OCI-LY1 (cell line): ENCODE measurements around the gene MTOR.
"Not testable (repeated sequence)": the region's sequence is repeated elsewhere in the genome, so short reads cannot be mapped to it uniquely, and the experiment has no call there.

Experiments
- H2AFZ ChIP-seq: fragments of 200-600 bp; sonication (generic), shearing (Covaris generic); 2 replicates; pipeline ENCODE4 v1.6.0; 2014; ENCODE audit warnings: antibody characterized with exemption, mild to moderate bottlenecking, low read length
- H3F3A ChIP-seq: fragments of 200-600 bp; sonication (generic), shearing (Covaris generic); 2 replicates; pipeline ENCODE4 v1.6.0; 2014; ENCODE audit warnings: mild to moderate bottlenecking, antibody characterized with exemption, low read length, moderate library complexity; ENCODE audit not compliant: insufficient read depth
- H3K27ac ChIP-seq: fragments of 200-600 bp; sonication (generic); 2 replicates; pipeline ENCODE4 v1.5.1; 2014; ENCODE audit warnings: low read length, mixed run types, mild to moderate bottlenecking, low read depth; ENCODE audit not compliant: poor library complexity, severe bottlenecking
- H3K27me3 ChIP-seq: fragments of 200-600 bp; sonication (generic); 2 replicates; pipeline ENCODE4 v1.6.0; 2014; ENCODE audit warnings: antibody characterized with exemption, mild to moderate bottlenecking, low read length, moderate library complexity; ENCODE audit not compliant: insufficient read depth
- H3K36me3 ChIP-seq: fragments of 200-600 bp; sonication (generic); 2 replicates; pipeline ENCODE4 v1.6.1; 2014; ENCODE audit warnings: mild to moderate bottlenecking, antibody characterized with exemption, low read length, moderate library complexity, mixed read lengths; ENCODE audit not compliant: insufficient read depth
- H3K4me1 ChIP-seq: fragments of 200-600 bp; sonication (generic); 2 replicates; pipeline ENCODE4 v1.5.1; 2014; ENCODE audit warnings: mild to moderate bottlenecking, low read length, moderate library complexity; ENCODE audit not compliant: insufficient read depth, severe bottlenecking
- H3K4me2 ChIP-seq: fragments of 200-600 bp; sonication (generic), shearing (Covaris generic); 2 replicates; pipeline ENCODE4 v1.6.1; 2014; ENCODE audit warnings: low read length
- H3K4me3 ChIP-seq: fragments of 200-600 bp; sonication (generic); 2 replicates; pipeline ENCODE4 v1.5.1; 2014; ENCODE audit warnings: low read length, low read depth, mild to moderate bottlenecking, mixed read lengths; ENCODE audit not compliant: poor library complexity, severe bottlenecking
- H3K79me2 ChIP-seq: fragments of 200-600 bp; shearing (Covaris generic); 2 replicates; pipeline ENCODE4 v1.6.1; 2016; ENCODE audit warnings: mixed run types, low read length, mixed read lengths; ENCODE audit not compliant: insufficient read depth
- H3K9ac ChIP-seq: fragments of 200-600 bp; sonication (generic), shearing (Covaris generic); 2 replicates; pipeline ENCODE4 v1.6.1; 2014; ENCODE audit warnings: mild to moderate bottlenecking, low read length, mixed read lengths
- H3K9me2 ChIP-seq: fragments of 200-600 bp; sonication (generic), shearing (Covaris generic); 2 replicates; pipeline ENCODE4 v1.6.1; 2014; ENCODE audit warnings: low read depth, mild to moderate bottlenecking, low read length, mixed read lengths
- H3K9me3 ChIP-seq: fragments of 200-600 bp; shearing (Covaris generic); 2 replicates; pipeline ENCODE4 v1.6.1; 2014; ENCODE audit warnings: low read length, mixed read lengths
- H4K20me1 ChIP-seq: fragments of 200-600 bp; sonication (generic), shearing (Covaris generic); 2 replicates; pipeline ENCODE4 v1.6.0; 2016; ENCODE audit warnings: mild to moderate bottlenecking, low read length; ENCODE audit not compliant: insufficient read depth
- EZH2 ChIP-seq: fragments of 200-600 bp; sonication (generic), shearing (Covaris generic); IDR thresholded peaks from 2 replicates; pipeline ENCODE4 v1.8.0; 2017; ENCODE audit warnings: borderline replicate concordance, mixed run types, mild to moderate bottlenecking, antibody characterized with exemption, low read length, moderate library complexity, mixed read lengths
- TF ChIP-seq, protein P1 (sequence below): fragments of 200-600 bp; sonication (generic), shearing (Covaris generic); IDR thresholded peaks from 2 replicates; pipeline ENCODE4 v1.5.1; 2017; ENCODE audit warnings: mild to moderate bottlenecking, antibody characterized with exemption, low read length, moderate library complexity, mixed read lengths

The MTOR gene

DNA sequence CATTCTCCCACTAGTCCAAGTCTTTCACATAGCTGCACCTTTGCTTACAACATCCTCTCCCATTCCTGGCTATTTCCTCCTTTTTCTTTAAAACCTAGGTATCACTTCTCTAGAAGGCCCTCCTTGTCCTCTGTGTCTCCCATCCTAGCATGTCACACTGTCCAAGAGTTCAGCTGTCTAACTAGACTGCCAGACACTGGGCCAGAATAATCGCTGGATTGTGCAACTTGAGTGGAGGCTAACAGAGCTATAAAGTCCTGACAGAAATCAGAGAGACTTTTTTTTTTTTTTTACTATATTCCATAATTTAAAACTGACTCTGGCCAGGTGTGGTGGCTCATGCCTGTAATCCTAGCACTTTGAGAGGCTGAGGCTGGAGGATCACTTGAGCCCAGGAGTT, 77.4 kb downstream of the MTOR start:
- Histone ChIP-seq H3K4me3 (no peak overlapping the region), H3K36me3 (peaks cover 47% of the 10 kb centered on the region), H4K20me1 (no peaks in the 10 kb centered on the region), H3K27me3 (no peaks in the 10 kb centered on the region), H3K9me2 (no peaks in the 10 kb centered on the region), H3K4me1 (no peaks in the 10 kb centered on the region), H3K79me2 (no peaks in the 10 kb centered on the region), H3K4me2 (no peak overlapping the region), H3K9ac (no peak overlapping the region), H2AFZ (no peak overlapping the region), H3K9me3 (no peaks in the 10 kb centered on the region), H3F3A (no peaks in the 10 kb centered on the region), H3K27ac (no peak overlapping the region)
- TF ChIP-seq, protein P1, sequence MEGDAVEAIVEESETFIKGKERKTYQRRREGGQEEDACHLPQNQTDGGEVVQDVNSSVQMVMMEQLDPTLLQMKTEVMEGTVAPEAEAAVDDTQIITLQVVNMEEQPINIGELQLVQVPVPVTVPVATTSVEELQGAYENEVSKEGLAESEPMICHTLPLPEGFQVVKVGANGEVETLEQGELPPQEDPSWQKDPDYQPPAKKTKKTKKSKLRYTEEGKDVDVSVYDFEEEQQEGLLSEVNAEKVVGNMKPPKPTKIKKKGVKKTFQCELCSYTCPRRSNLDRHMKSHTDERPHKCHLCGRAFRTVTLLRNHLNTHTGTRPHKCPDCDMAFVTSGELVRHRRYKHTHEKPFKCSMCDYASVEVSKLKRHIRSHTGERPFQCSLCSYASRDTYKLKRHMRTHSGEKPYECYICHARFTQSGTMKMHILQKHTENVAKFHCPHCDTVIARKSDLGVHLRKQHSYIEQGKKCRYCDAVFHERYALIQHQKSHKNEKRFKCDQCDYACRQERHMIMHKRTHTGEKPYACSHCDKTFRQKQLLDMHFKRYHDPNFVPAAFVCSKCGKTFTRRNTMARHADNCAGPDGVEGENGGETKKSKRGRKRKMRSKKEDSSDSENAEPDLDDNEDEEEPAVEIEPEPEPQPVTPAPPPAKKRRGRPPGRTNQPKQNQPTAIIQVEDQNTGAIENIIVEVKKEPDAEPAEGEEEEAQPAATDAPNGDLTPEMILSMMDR = no peak
- no peak for TF ChIP-seq EZH2

DNA sequence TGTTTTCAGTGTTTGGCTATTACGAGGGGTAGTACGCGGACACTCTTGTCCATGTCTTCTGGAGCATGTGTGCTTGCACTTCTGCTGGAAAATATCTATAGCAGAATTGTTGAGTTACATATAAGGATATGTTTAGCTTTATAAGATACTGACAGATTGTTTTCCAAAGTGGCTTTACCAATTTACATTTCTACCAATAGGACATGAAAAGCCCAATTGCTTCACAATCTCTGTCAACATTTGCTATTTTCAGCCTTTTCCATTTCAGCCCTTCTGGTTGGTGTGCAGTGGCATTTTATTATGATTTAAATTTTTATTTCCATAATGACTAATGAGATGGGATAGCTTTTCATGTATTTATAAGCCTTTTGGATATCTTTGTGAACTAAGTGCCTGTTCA, 79.5 kb downstream of the MTOR start:
- no peak overlapping the region for H2AFZ ChIP-seq
- TF ChIP-seq EZH2 = no peak
- TF ChIP-seq, protein P1 = no peak
- H3K4me2 ChIP-seq = no peak overlapping the region
- no peaks in the 10 kb centered on the region for H3K9me2 ChIP-seq
- no peak overlapping the region for H3K9ac ChIP-seq
- H4K20me1 ChIP-seq = no peaks in the 10 kb centered on the region
- no peak overlapping the region for H3K4me3 ChIP-seq
- H3F3A ChIP-seq = no peaks in the 10 kb centered on the region
- H3K27me3 ChIP-seq = no peaks in the 10 kb centered on the region
- peaks cover 36% of the 10 kb centered on the region for H3K36me3 ChIP-seq
- no peaks in the 10 kb centered on the region for H3K4me1 ChIP-seq
- no peaks in the 10 kb centered on the region for H3K9me3 ChIP-seq
- H3K27ac ChIP-seq = no peak overlapping the region
- no peaks in the 10 kb centered on the region for H3K79me2 ChIP-seq

DNA sequence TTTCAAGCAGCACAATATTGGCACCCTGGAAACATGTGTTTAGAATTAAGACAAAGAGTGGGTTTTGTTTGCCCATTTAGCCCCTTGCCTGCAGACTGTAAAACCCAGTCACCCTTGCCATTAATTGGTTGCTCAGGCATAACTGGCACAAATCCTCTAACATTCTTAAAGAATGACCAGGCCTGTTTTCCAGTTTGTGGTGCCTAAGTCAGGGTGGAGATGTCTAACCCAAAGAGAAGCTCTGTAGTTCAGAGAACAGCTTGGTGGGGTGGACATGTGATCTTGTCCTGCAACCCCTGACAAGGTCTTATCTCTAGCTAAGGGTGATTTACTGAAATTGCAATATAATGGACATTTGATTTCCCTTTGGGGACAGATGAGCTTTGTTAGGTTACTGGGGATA, 82.0 kb downstream of the MTOR start:
- Histone ChIP-seq H3K9me2 (no peaks in the 10 kb centered on the region), H3K36me3 (peaks cover 28% of the 10 kb centered on the region), H3K4me1 (no peaks in the 10 kb centered on the region), H3K9ac (no peak overlapping the region), H3K27me3 (no peaks in the 10 kb centered on the region), H3F3A (no peaks in the 10 kb centered on the region), H3K9me3 (no peaks in the 10 kb centered on the region), H3K4me3 (no peak overlapping the region), H4K20me1 (no peaks in the 10 kb centered on the region), H3K27ac (no peak overlapping the region), H2AFZ (no peak overlapping the region), H3K4me2 (no peak overlapping the region), H3K79me2 (no peaks in the 10 kb centered on the region)
- TF ChIP-seq, protein P1 = no peak
- TF ChIP-seq EZH2 = no peak

DNA sequence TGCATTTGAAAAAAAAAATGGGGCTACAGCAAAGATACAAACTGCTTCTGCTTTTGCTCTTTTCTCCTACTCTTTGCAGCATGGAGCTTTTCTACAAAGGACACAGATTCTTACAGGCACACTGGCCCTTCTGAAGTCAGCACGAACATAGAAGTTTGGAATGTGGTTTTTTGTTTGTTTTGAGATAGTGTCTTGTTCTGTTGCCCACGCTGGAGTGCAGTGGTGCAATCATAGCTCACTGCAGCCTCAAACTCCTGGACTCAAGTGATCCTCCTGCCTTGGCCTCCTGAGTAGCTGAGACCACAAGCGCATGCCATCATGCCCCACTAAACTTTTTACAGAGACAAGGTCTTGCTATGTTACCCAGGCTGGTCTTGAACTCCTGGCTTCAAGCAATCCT, 82.6 kb downstream of the MTOR start:
- H3K4me1 ChIP-seq, H3F3A ChIP-seq, H3K4me2 ChIP-seq, H2AFZ ChIP-seq, H3K79me2 ChIP-seq, H3K27me3 ChIP-seq, H3K9me2 ChIP-seq, H3K4me3 ChIP-seq, H4K20me1 ChIP-seq, H3K9me3 ChIP-seq, H3K27ac ChIP-seq, H3K9ac ChIP-seq: not testable (repeated sequence)
- H3K36me3 ChIP-seq = peaks cover 23% of the 10 kb centered on the region
